MM.1S (cell line): Measurements from ENCODE around the gene NLGN2.

Experiments
- EZH2 ChIP-seq: fragments of 300-600 bp; sonication (generic); optimal IDR thresholded peaks from 2 replicates; pipeline ENCODE3; 2017; ENCODE audit warnings: low read depth, mild to moderate bottlenecking, antibody characterized with exemption, low read length, mixed read lengths
- EZH2phosphoT487 ChIP-seq: fragments of 300-600 bp; sonication (generic); IDR thresholded peaks from 2 replicates; pipeline ENCODE4 v1.6.1; 2018; ENCODE audit warnings: antibody characterized with exemption, low read length
- TF ChIP-seq, protein P1 (sequence below): fragments of 300-600 bp; sonication (generic); IDR thresholded peaks from 2 replicates; pipeline ENCODE4 v1.5.1; 2016; ENCODE audit warnings: antibody characterized with exemption, low read length, mixed read lengths

DNA sequence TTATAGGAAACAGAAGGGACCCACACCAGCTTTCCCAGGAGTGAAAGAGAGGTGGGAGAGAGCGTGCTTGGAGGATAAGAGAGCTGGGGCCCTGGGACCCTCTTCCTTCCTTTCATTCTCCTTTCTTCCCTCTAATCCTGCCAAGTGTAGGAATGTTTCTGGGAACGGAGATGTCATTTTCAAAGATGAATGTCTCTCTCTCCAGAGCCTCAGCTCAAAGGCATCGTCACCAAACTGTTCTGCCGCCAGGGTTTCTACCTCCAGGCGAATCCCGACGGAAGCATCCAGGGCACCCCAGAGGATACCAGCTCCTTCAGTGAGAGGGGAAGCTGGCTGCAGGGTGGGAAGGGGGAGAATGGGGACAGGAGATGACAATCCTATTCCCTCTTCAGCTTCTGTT, 33.6 kb downstream of the NLGN2 start:
- TF ChIP-seq, protein P1, sequence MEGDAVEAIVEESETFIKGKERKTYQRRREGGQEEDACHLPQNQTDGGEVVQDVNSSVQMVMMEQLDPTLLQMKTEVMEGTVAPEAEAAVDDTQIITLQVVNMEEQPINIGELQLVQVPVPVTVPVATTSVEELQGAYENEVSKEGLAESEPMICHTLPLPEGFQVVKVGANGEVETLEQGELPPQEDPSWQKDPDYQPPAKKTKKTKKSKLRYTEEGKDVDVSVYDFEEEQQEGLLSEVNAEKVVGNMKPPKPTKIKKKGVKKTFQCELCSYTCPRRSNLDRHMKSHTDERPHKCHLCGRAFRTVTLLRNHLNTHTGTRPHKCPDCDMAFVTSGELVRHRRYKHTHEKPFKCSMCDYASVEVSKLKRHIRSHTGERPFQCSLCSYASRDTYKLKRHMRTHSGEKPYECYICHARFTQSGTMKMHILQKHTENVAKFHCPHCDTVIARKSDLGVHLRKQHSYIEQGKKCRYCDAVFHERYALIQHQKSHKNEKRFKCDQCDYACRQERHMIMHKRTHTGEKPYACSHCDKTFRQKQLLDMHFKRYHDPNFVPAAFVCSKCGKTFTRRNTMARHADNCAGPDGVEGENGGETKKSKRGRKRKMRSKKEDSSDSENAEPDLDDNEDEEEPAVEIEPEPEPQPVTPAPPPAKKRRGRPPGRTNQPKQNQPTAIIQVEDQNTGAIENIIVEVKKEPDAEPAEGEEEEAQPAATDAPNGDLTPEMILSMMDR: no peak
- no peak for TF ChIP-seq EZH2
- TF ChIP-seq EZH2phosphoT487: no peak
